Motor neuron (in vitro differentiated cells): Measurements from ENCODE around the gene TSPEAR. TPM values are rescaled to one million over a fixed set of nuclear protein-coding genes. Genes with fewer than 3 reads are reported as not detected.
A peak's percentile ranks its signal among the peaks of the same experiment; 100 is the strongest.

ENCODE experiments used
- ATAC-seq, 8 experiments: fragments of 200-7000 bp; cut with Tn5 transposase; replicated peaks in 6 of 8; 2 replicates each; pipeline ENCODE4 v1.8.0; 2021; ENCODE audit warnings: mild to moderate bottlenecking in 8 of 8, moderate library complexity in 8 of 8
- H3K27ac ChIP-seq, 2 donors: fragments of 250-450 bp; sonication (Bioruptor Pico); 2 replicates each; pipeline ENCODE4 v1.9.0; 2021; ENCODE audit warnings: antibody characterized with exemption in 2 of 2, mild to moderate bottlenecking in 2 of 2, moderate library complexity in 1 of 2
- H3K4me1 ChIP-seq, 2 donors: fragments of 250-450 bp; sonication (Bioruptor Pico); replicated peaks in 1 of 2; 2 replicates each; pipeline ENCODE4 v1.6.1; 2021; ENCODE audit warnings: antibody characterized with exemption in 2 of 2, mild to moderate bottlenecking in 2 of 2, moderate library complexity in 1 of 2
- H3K4me3 ChIP-seq, 5 donors: fragments of 250-450 bp; sonication (Bioruptor Pico); 2 replicates each; pipeline ENCODE4 v1.9.0; 2021; ENCODE audit warnings: antibody characterized with exemption in 5 of 5, mild to moderate bottlenecking in 5 of 5, moderate library complexity in 4 of 5
- WGBS, 10 experiments: fragments of 450-650 bp; shearing (Covaris generic); methylation state at CpG; one replicate each; pipeline ENCODE4 v1.0.0; 2022; 5-methylcytosine and 5-hydroxymethylcytosine counted together
- in situ Hi-C, 9 experiments: fragments of 400-800 bp; cut with MboI; loops; one replicate each; pipeline ENCODE4 v1.15.0; 2021; ENCODE audit warnings: low sequenced_read_pairs in 9 of 9, low pct_unique_long_range_greater_than_20kb in 2 of 9; ENCODE audit not compliant: unreplicated experiment in 9 of 9
- total RNA-seq, 8 experiments: library from RNA; unstranded; fragments of 300-600 nt; gene quantifications; 2 replicates each; pipeline versions ENCODE4 v1.2.3 to v1.2.4, GENCODE V29; 2022

TSPEAR gene
- total RNA-seq, 8 experiments from 2014 or later, result 0.21 to 0.66 (median 0.31) TPM; not detected in 1

GRCh38 chr21:44521301-44521927, 190.0 kb downstream of the TSPEAR start:
- H3K4me1 ChIP-seq, result peaks cover 0 to 5% of the 10 kb centered on the region in 2 donors

GRCh38 chr21:44520326-44521300, 190.8 kb downstream of the TSPEAR start:
- ATAC-seq, result peak in 1 of 8 experiments; percentile 44
- no peak overlapping the region for H3K4me3 ChIP-seq
- H3K27ac ChIP-seq, result no peak overlapping the region
- peaks cover 0 to 5% of the 10 kb centered on the region in 2 donors for H3K4me1 ChIP-seq
- WGBS, 10 experiments, result 29 to 100% (median 84%) methylated on average over 1 to 14 of the region's 31 CpGs; no CpG with 5 or more reads in 4 of the 10 experiments
- in situ Hi-C loops, result loop anchor here in 4 of 9 experiments (25.0 kb wide), 1 partner anchor 267 kb away; no protein-coding TSS in a partner anchor

More at GRCh38 chr21:44521301-44521927, 190.0 kb downstream of the TSPEAR start:
- Histone ChIP-seq H3K27ac (no peak overlapping the region), H3K4me3 (no peak overlapping the region)
- no peak for ATAC-seq
- 80 to 100% (median 100%) methylated on average over 1 to 3 of the region's 22 CpGs; no CpG with 5 or more reads in 7 of the 10 experiments for WGBS, 10 experiments
- in situ Hi-C loops, result loop anchor here in 4 of 9 experiments (25.0 kb wide), 1 partner anchor 266 kb away; no protein-coding TSS in a partner anchor

- in situ Hi-C loops, result loop anchor here in 4 of 9 experiments (25.0 kb wide), 1 partner anchor 268 kb away; no protein-coding TSS in a partner anchor
- no peak overlapping the region for H3K27ac ChIP-seq
- H3K4me3 ChIP-seq, result no peak overlapping the region
- ATAC-seq, result no peak
- WGBS, 10 experiments, result 60 to 100% (median 86%) methylated on average over 1 to 21 of the region's 28 CpGs; no CpG with 5 or more reads in 4 of the 10 experiments
- peaks cover 0 to 5% of the 10 kb centered on the region in 2 donors for H3K4me1 ChIP-seq
Observed at GRCh38 chr21:44519346-44520325, 191.7 kb downstream of the TSPEAR start.

GRCh38 chr21:44518686-44519085, 192.7 kb downstream of the TSPEAR start:
- Histone ChIP-seq H3K4me3 (no peak overlapping the region), H3K27ac (no peak overlapping the region), H3K4me1 (peaks cover 0 to 5% of the 10 kb centered on the region in 2 donors)
- peak in 1 of 8 experiments; percentile 14 for ATAC-seq
- WGBS, 10 experiments, result 4 to 80% (median 33%) methylated on average over 2 to 5 of the region's 12 CpGs; no CpG with 5 or more reads in 6 of the 10 experiments
- in situ Hi-C loops, result loop anchor here in 4 of 9 experiments (25.0 kb wide), 1 partner anchor 269 kb away; no protein-coding TSS in a partner anchor

GRCh38 chr21:44517175-44517899, 194.0 kb downstream of the TSPEAR start:
- peak; percentile 33 to 99 (median 98) for ATAC-seq
- H3K27ac ChIP-seq, result peak overlapping the region in 1 of 2 donors; percentile 76
- 16 to 97% (median 80%) methylated on average over 1 to 9 of the region's 15 CpGs; no CpG with 5 or more reads in 1 of the 10 experiments for WGBS, 10 experiments
- H3K4me3 ChIP-seq, result peak overlapping the region in 4 of 5 donors; percentile 18 to 36 (median 28)
- H3K4me1 ChIP-seq, result peaks cover 0 to 5% of the 10 kb centered on the region in 2 donors
- in situ Hi-C loops, result loop anchor here in 4 of 9 experiments (25.0 kb wide), 1 partner anchor 270 kb away; no protein-coding TSS in a partner anchor

- no peak for ATAC-seq
- WGBS, 10 experiments, result 60 to 100% (median 80%) methylated on average over 1 to 5 of the region's 10 CpGs; no CpG with 5 or more reads in 5 of the 10 experiments
Observed at GRCh38 chr21:44516828-44517174, 194.6 kb downstream of the TSPEAR start.

GRCh38 chr21:44516342-44516741, 195.0 kb downstream of the TSPEAR start:
- H3K4me3 ChIP-seq, result no peak overlapping the region
- H3K4me1 ChIP-seq, result peaks cover 0 to 5% of the 10 kb centered on the region in 2 donors
- in situ Hi-C loops, result loop anchor here in 4 of 9 experiments (25.0 kb wide), 1 partner anchor 271 kb away; no protein-coding TSS in a partner anchor
- no peak for ATAC-seq
- H3K27ac ChIP-seq, result no peak overlapping the region
- 11 to 100% (median 92%) methylated on average over 2 to 4 of the region's 13 CpGs; no CpG with 5 or more reads in 6 of the 10 experiments for WGBS, 10 experiments

More at GRCh38 chr21:44516828-44517174, 194.6 kb downstream of the TSPEAR start:
- H3K4me3 ChIP-seq, result peak overlapping the region in 3 of 5 donors; percentile 24 to 29 (median 25)
- peaks cover 0 to 5% of the 10 kb centered on the region in 2 donors for H3K4me1 ChIP-seq
- in situ Hi-C loops, result loop anchor here in 4 of 9 experiments (25.0 kb wide), 1 partner anchor 270 kb away; no protein-coding TSS in a partner anchor
- peak overlapping the region in 1 of 2 donors; percentile 76 for H3K27ac ChIP-seq

GRCh38 chr21:44515359-44516165, 195.8 kb downstream of the TSPEAR start:
- WGBS, 10 experiments, result 0 to 93% (median 75%) methylated on average over 1 to 4 of the region's 32 CpGs; no CpG with 5 or more reads in 4 of the 10 experiments
- peaks cover 0 to 5% of the 10 kb centered on the region in 2 donors for H3K4me1 ChIP-seq
- ATAC-seq, result no peak
- H3K27ac ChIP-seq, result no peak overlapping the region
- no peak overlapping the region for H3K4me3 ChIP-seq
- in situ Hi-C loops, result loop anchor here in 4 of 9 experiments (25.0 kb wide), 1 partner anchor 272 kb away; no protein-coding TSS in a partner anchor

- in situ Hi-C loops, result loop anchor here in 4 of 9 experiments (25.0 kb wide), 1 partner anchor 272 kb away; no protein-coding TSS in a partner anchor
- H3K4me3 ChIP-seq, result no peak overlapping the region
- no peak for ATAC-seq
- WGBS, 10 experiments, result 28 to 100% (median 50%) methylated on average over 1 to 6 of the region's 11 CpGs; no CpG with 5 or more reads in 5 of the 10 experiments
- peaks cover 0 to 5% of the 10 kb centered on the region in 2 donors for H3K4me1 ChIP-seq
- no peak overlapping the region for H3K27ac ChIP-seq
Observed at GRCh38 chr21:44514746-44515358, 196.5 kb downstream of the TSPEAR start.

GRCh38 chr21:44514218-44514520, 197.2 kb downstream of the TSPEAR start:
- Histone ChIP-seq H3K27ac (no peak overlapping the region), H3K4me3 (no peak overlapping the region), H3K4me1 (peaks cover 0 to 5% of the 10 kb centered on the region in 2 donors)
- no peak for ATAC-seq
- 90% methylated on average over 2 of the region's 7 CpGs; no CpG with 5 or more reads in 9 of the 10 experiments for WGBS, 10 experiments
- in situ Hi-C loops, result loop anchor here in 4 of 9 experiments (25.0 kb wide), 1 partner anchor 273 kb away; no protein-coding TSS in a partner anchor
